HepG2 (cell line): ENCODE measurements around the gene TMEM235. TPM values are rescaled to one million over a fixed set of nuclear protein-coding genes. Genes with fewer than 3 reads are reported as not detected.

Experiments
- BRF2 ChIP-seq: sonication (generic); formaldehyde crosslinking; IDR thresholded peaks from 2 replicates; pipeline ENCODE4 v1.8.1; 2022; ENCODE audit warnings: mild to moderate bottlenecking, missing genetic modification reagents
- CEBPZ ChIP-seq: IDR thresholded peaks from 2 replicates; pipeline ENCODE4 v1.6.1; 2012; ENCODE audit warnings: low read length, improper control_type of control experiment
- DMAP1 ChIP-seq: IDR thresholded peaks from 2 replicates; pipeline ENCODE4 v1.6.1; 2016
- HIC2 ChIP-seq: sonication (generic); formaldehyde crosslinking; IDR thresholded peaks from 2 replicates; pipeline ENCODE4 v1.9.0; 2022; ENCODE audit warnings: low read depth, missing genetic modification reagents
- HNRNPUL1 ChIP-seq: fragments of 200-400 bp; formaldehyde crosslinking; IDR thresholded peaks from 2 replicates; pipeline ENCODE4 v1.6.1; 2017; ENCODE audit warnings: low read depth, mild to moderate bottlenecking, low read length, moderate library complexity
- IRF1 ChIP-seq: sonication (generic); formaldehyde crosslinking; IDR thresholded peaks from 2 replicates; pipeline ENCODE4 v1.4.0; 2020; ENCODE audit warnings: low read depth, mild to moderate bottlenecking, missing genetic modification reagents
- JUN ChIP-seq: sonication (generic); formaldehyde crosslinking; IDR thresholded peaks from 2 replicates; pipeline ENCODE4 v1.4.0; 2020; ENCODE audit warnings: mild to moderate bottlenecking, missing genetic modification reagents
- LCORL ChIP-seq, 2 experiments: fragments of 450-650 bp in 1 of 2; sonication (generic) in 1 of 2; formaldehyde crosslinking in 1 of 2; IDR thresholded peaks; 2 replicates each; pipeline versions ENCODE4 v1.5.0 to v1.6.1; 2017 to 2020; ENCODE audit warnings: antibody characterized with exemption in 1 of 2, missing genetic modification reagents in 1 of 2
- MED13 ChIP-seq: sonication (generic); formaldehyde crosslinking; IDR thresholded peaks from 2 replicates; pipeline ENCODE4 v1.5.0; 2020; ENCODE audit warnings: missing genetic modification reagents
- PAF1 ChIP-seq: IDR thresholded peaks from 2 replicates; pipeline ENCODE4 v1.6.1; 2016; ENCODE audit warnings: missing genetic modification reagents, missing compliant biosample characterization
- PAX8 ChIP-seq: sonication (generic); formaldehyde crosslinking; IDR thresholded peaks from 2 replicates; pipeline ENCODE4 v1.8.0; 2022; ENCODE audit warnings: mild to moderate bottlenecking, missing genetic modification reagents, borderline replicate concordance
- REL ChIP-seq: sonication (generic); formaldehyde crosslinking; conservative IDR thresholded peaks from 2 replicates; pipeline ENCODE4 v1.8.0; 2022; ENCODE audit warnings: mild to moderate bottlenecking, missing genetic modification reagents, moderate library complexity
- REPIN1 ChIP-seq: sonication (generic); formaldehyde crosslinking; IDR thresholded peaks from 2 replicates; pipeline ENCODE4 v1.8.0; 2022; ENCODE audit warnings: missing genetic modification reagents, low read depth, mild to moderate bottlenecking, borderline replicate concordance
- SALL1 ChIP-seq: sonication (generic); formaldehyde crosslinking; IDR thresholded peaks from 2 replicates; pipeline ENCODE4 v1.8.0; 2022; ENCODE audit warnings: mild to moderate bottlenecking, missing genetic modification reagents
- SNAPC5 ChIP-seq: sonication (generic); formaldehyde crosslinking; IDR thresholded peaks from 2 replicates; pipeline ENCODE4 v1.8.1; 2023; ENCODE audit warnings: mild to moderate bottlenecking, missing genetic modification reagents, borderline replicate concordance
- TAF1 ChIP-seq: sonication (generic); formaldehyde crosslinking; IDR thresholded peaks from 2 replicates; pipeline ENCODE4 v1.4.0; 2020; ENCODE audit warnings: missing genetic modification reagents
- TCF7L2 ChIP-seq: IDR thresholded peaks from 2 replicates; pipeline ENCODE4 v1.6.1; 2011; ENCODE audit warnings: mild to moderate bottlenecking, low read depth, low read length, moderate library complexity
- ZFP90 ChIP-seq: sonication (generic); formaldehyde crosslinking; IDR thresholded peaks from 2 replicates; pipeline ENCODE4 v1.8.0; 2022; ENCODE audit warnings: missing genetic modification reagents, mild to moderate bottlenecking, inconsistent platforms, borderline replicate concordance
- ZNF101 ChIP-seq: sonication (generic); formaldehyde crosslinking; IDR thresholded peaks from 2 replicates; pipeline ENCODE4 v1.4.0; 2020; ENCODE audit warnings: mild to moderate bottlenecking, low read depth, missing genetic modification reagents, borderline replicate concordance
- ZNF564 ChIP-seq: sonication (generic); formaldehyde crosslinking; IDR thresholded peaks from 2 replicates; pipeline ENCODE4 v1.8.1; 2023; ENCODE audit warnings: mild to moderate bottlenecking, missing genetic modification reagents
- ZNF713 ChIP-seq: sonication (generic); formaldehyde crosslinking; IDR thresholded peaks from 2 replicates; pipeline ENCODE4 v1.4.0; 2020; ENCODE audit warnings: mild to moderate bottlenecking, missing genetic modification reagents
- ZNF883 ChIP-seq: sonication (generic); formaldehyde crosslinking; IDR thresholded peaks from 2 replicates; pipeline ENCODE4 v1.5.1; 2020; ENCODE audit warnings: mild to moderate bottlenecking, missing genetic modification reagents; ENCODE audit errors: not compliant biosample characterization
- polyA plus RNA-seq, 8 experiments: library from polyadenylated mRNA; depleted of rRNA in 3 of 8; stranded (reverse) in 7 of 8; unstranded in 1 of 8; fragments of >200 nt; fragmentation: Illumina TruSeq in 4 of 8; extraction: Trizol in 4 of 8; gene quantifications; 2 replicates each; pipeline versions ENCODE4 v1.2.1 to v1.2.3, GENCODE V29; 2011 to 2016; ENCODE audit warnings: low read depth in 4 of 8, missing spikeins in 1 of 8, mixed read lengths in 1 of 8; ENCODE audit not compliant: insufficient read depth in 1 of 8
- total RNA-seq, 5 experiments: library from RNA; depleted of rRNA; stranded (reverse); fragments of >200 nt; fragmentation: Illumina TruSeq; extraction: Trizol; gene quantifications; 2 replicates each; pipeline ENCODE4 v1.2.3, GENCODE V29; 2016; ENCODE audit warnings: low read depth in 1 of 5

Gene TMEM235
- total and polyA plus RNA-seq, 2 of the 13 experiments (the other 11 are each of a cell fraction or from before 2014, with no cell fraction given) = not detected

- TF ChIP-seq SNAPC5 (CRISPR knock-in tag) (no peak), DMAP1 (CRISPR knock-in tag) (0 out of 2 replicates have a peak, but pooled peaks have one; percentile 17), ZNF101 (CRISPR knock-in tag) (no peak), MED13 (CRISPR knock-in tag) (no peak), TCF7L2 (no peak), REL (CRISPR knock-in tag) (no peak), HNRNPUL1 (no peak), ZFP90 (no peak), PAF1 (no peak), PAX8 (no peak), TAF1 (CRISPR knock-in tag) (peak; percentile 50; the same call in 1 of the 2 replicates), LCORL (IDR thresholded peaks at IDR 0.05) (no peak), LCORL (CRISPR knock-in tag; IDR thresholded peaks at IDR 0.05) (no peak), ZNF564 (CRISPR knock-in tag) (no peak), CEBPZ (peak; percentile 50; the same call in 1 of the 2 replicates), SALL1 (CRISPR knock-in tag) (peak; percentile 71), ZNF713 (no peak), ZNF883 (CRISPR knock-in tag) (peak; percentile 63), HIC2 (peak; percentile 18; the same call in 1 of the 2 replicates), REPIN1 (CRISPR knock-in tag) (peak; percentile 82; the same call in 1 of the 2 replicates), IRF1 (0 out of 2 replicates have a peak, but pooled peaks have one; percentile 33), JUN (0 out of 2 replicates have a peak, but pooled peaks have one; percentile 55), BRF2 (no peak)
Measured at GRCh38 chr17:78241277-78242023, 10.0 kb downstream of the TMEM235 start (continued).
